Motor neuron (in vitro differentiated cells): ENCODE data around the gene INTS4. TPM values are rescaled to one million over a fixed set of nuclear protein-coding genes. Genes with fewer than 3 reads are reported as not detected.
"Not testable (repeated sequence)": the region's sequence is repeated elsewhere in the genome, so short reads cannot be mapped to it uniquely, and the experiment has no call there.

Source experiments
- ATAC-seq, 8 experiments: fragments of 200-7000 bp; cut with Tn5 transposase; replicated peaks in 6 of 8; 2 replicates each; pipeline ENCODE4 v1.8.0; 2021; ENCODE audit warnings: mild to moderate bottlenecking in 8 of 8, moderate library complexity in 8 of 8
- H3K27ac ChIP-seq, 2 donors: fragments of 250-450 bp; sonication (Bioruptor Pico); 2 replicates each; pipeline ENCODE4 v1.9.0; 2021; ENCODE audit warnings: antibody characterized with exemption in 2 of 2, mild to moderate bottlenecking in 2 of 2, moderate library complexity in 1 of 2
- H3K4me1 ChIP-seq, 2 donors: fragments of 250-450 bp; sonication (Bioruptor Pico); replicated peaks in 1 of 2; 2 replicates each; pipeline ENCODE4 v1.6.1; 2021; ENCODE audit warnings: antibody characterized with exemption in 2 of 2, mild to moderate bottlenecking in 2 of 2, moderate library complexity in 1 of 2
- H3K4me3 ChIP-seq, 5 donors: fragments of 250-450 bp; sonication (Bioruptor Pico); 2 replicates each; pipeline ENCODE4 v1.9.0; 2021; ENCODE audit warnings: antibody characterized with exemption in 5 of 5, mild to moderate bottlenecking in 5 of 5, moderate library complexity in 4 of 5
- WGBS, 10 experiments: fragments of 450-650 bp; shearing (Covaris generic); methylation state at CpG; one replicate each; pipeline ENCODE4 v1.0.0; 2022; 5-methylcytosine and 5-hydroxymethylcytosine counted together
- in situ Hi-C, 9 experiments: fragments of 400-800 bp; cut with MboI; loops; one replicate each; pipeline ENCODE4 v1.15.0; 2021; ENCODE audit warnings: low sequenced_read_pairs in 9 of 9, low pct_unique_long_range_greater_than_20kb in 2 of 9; ENCODE audit not compliant: unreplicated experiment in 9 of 9
- total RNA-seq, 8 experiments: library from RNA; unstranded; fragments of 300-600 nt; gene quantifications; 2 replicates each; pipeline versions ENCODE4 v1.2.3 to v1.2.4, GENCODE V29; 2022

Gene INTS4
- total RNA-seq, 8 experiments from 2014 or later, result 27.0 to 53.2 (median 37.7) TPM

- H3K27ac ChIP-seq, result no peak overlapping the region
- 43 to 100% (median 80%) methylated on average over 1 to 2 of the region's 2 CpGs; no CpG with 5 or more reads in 2 of the 10 experiments for WGBS, 10 experiments
Observed at GRCh38 chr11:77909277-77909676, 85.2 kb downstream of the INTS4 start.

GRCh38 chr11:77908835-77909234 lies 85.6 kb downstream of the INTS4 start:
- ATAC-seq, result no peak
- WGBS, 10 experiments, result 86 to 100% (median 94%) methylated on average over 2 of the region's 2 CpGs; no CpG with 5 or more reads in 5 of the 10 experiments
- Histone ChIP-seq H3K4me3 (no peak overlapping the region), H3K27ac (no peak overlapping the region), H3K4me1 (no peaks in the 10 kb centered on the region)
- in situ Hi-C loops, result no loop called here

More at GRCh38 chr11:77909277-77909676, 85.2 kb downstream of the INTS4 start:
- ATAC-seq, result no peak
- no peaks in the 10 kb centered on the region for H3K4me1 ChIP-seq
- H3K4me3 ChIP-seq, result no peak overlapping the region
- in situ Hi-C loops, result no loop called here

- H3K4me1 ChIP-seq, H3K4me3 ChIP-seq, in situ Hi-C loops, H3K27ac ChIP-seq: not testable (repeated sequence)
- 60 to 100% (median 100%) methylated on average over 1 of the region's 1 CpG; no CpG with 5 or more reads in 7 of the 10 experiments for WGBS, 10 experiments
- ATAC-seq, result peak in 1 of 8 experiments; percentile 65
Observed at GRCh38 chr11:77894949-77895348, 99.5 kb downstream of the INTS4 start.

- in situ Hi-C loops, H3K27ac ChIP-seq, H3K4me3 ChIP-seq, ATAC-seq, H3K4me1 ChIP-seq: not testable (repeated sequence)
- 76% methylated on average over 2 of the region's 4 CpGs; no CpG with 5 or more reads in 9 of the 10 experiments for WGBS, 10 experiments
Observed at GRCh38 chr11:77891703-77892102, 102.8 kb downstream of the INTS4 start.

GRCh38 chr11:77891256-77891655 lies 103.2 kb downstream of the INTS4 start:
- H3K4me3 ChIP-seq, H3K4me1 ChIP-seq, H3K27ac ChIP-seq, in situ Hi-C loops, ATAC-seq: not testable (repeated sequence)
- WGBS, 10 experiments, result 80% methylated on average over 1 of the region's 7 CpGs; no CpG with 5 or more reads in 9 of the 10 experiments

- WGBS, 10 experiments, result 26 to 80% (median 44%) methylated on average over 1 to 2 of the region's 4 CpGs; no CpG with 5 or more reads in 6 of the 10 experiments
- H3K4me3 ChIP-seq, H3K27ac ChIP-seq, H3K4me1 ChIP-seq, in situ Hi-C loops: not testable (repeated sequence)
- peak in 6 of 8 experiments; percentile 43 to 92 (median 72) for ATAC-seq
Observed at GRCh38 chr11:77890619-77891056, 103.8 kb downstream of the INTS4 start.

- in situ Hi-C loops, ATAC-seq, H3K27ac ChIP-seq, H3K4me3 ChIP-seq, H3K4me1 ChIP-seq: not testable (repeated sequence)
Observed at GRCh38 chr11:77890100-77890614, 104.3 kb downstream of the INTS4 start.

- H3K27ac ChIP-seq, H3K4me3 ChIP-seq, in situ Hi-C loops, ATAC-seq, H3K4me1 ChIP-seq: not testable (repeated sequence)
- no CpG with 5 or more reads among the region's 5 CpGs for WGBS, 10 experiments
Observed at GRCh38 chr11:77889045-77889444, 105.4 kb downstream of the INTS4 start.

GRCh38 chr11:77886401-77886800 lies 108.1 kb downstream of the INTS4 start:
- Histone ChIP-seq H3K4me3 (no peak overlapping the region), H3K27ac (no peak overlapping the region), H3K4me1 (no peaks in the 10 kb centered on the region)
- 80 to 100% (median 89%) methylated on average over 1 to 15 of the region's 18 CpGs; no CpG with 5 or more reads in 2 of the 10 experiments for WGBS, 10 experiments
- in situ Hi-C loops, result no loop called here
- no peak for ATAC-seq

- 80 to 100% (median 100%) methylated on average over 1 to 6 of the region's 6 CpGs for WGBS, 10 experiments
- ATAC-seq, result no peak
- Histone ChIP-seq H3K4me3 (no peak overlapping the region), H3K4me1 (no peaks in the 10 kb centered on the region), H3K27ac (no peak overlapping the region)
- in situ Hi-C loops, result no loop called here
Observed at GRCh38 chr11:77884829-77885190, 109.7 kb downstream of the INTS4 start.

GRCh38 chr11:77884186-77884828 lies 110.2 kb downstream of the INTS4 start:
- no peak overlapping the region for H3K27ac ChIP-seq
- ATAC-seq, result peak in 1 of 8 experiments; percentile 73
- H3K4me3 ChIP-seq, result no peak overlapping the region
- in situ Hi-C loops, result no loop called here
- 60 to 100% (median 81%) methylated on average over 1 to 6 of the region's 6 CpGs for WGBS, 10 experiments
- H3K4me1 ChIP-seq, result no peaks in the 10 kb centered on the region

GRCh38 chr11:77883775-77884174 lies 110.7 kb downstream of the INTS4 start:
- in situ Hi-C loops, result no loop called here
- ATAC-seq, result peak in 1 of 8 experiments; percentile 49
- H3K27ac ChIP-seq, result no peak overlapping the region

GRCh38 chr11:77882396-77882795 lies 112.1 kb downstream of the INTS4 start:
- Histone ChIP-seq H3K4me3 (no peak overlapping the region), H3K27ac (no peak overlapping the region), H3K4me1 (no peaks in the 10 kb centered on the region)
- ATAC-seq, result no peak
- 20 to 100% (median 91%) methylated on average over 1 to 2 of the region's 3 CpGs; no CpG with 5 or more reads in 4 of the 10 experiments for WGBS, 10 experiments
- in situ Hi-C loops, result no loop called here

More at GRCh38 chr11:77883775-77884174, 110.7 kb downstream of the INTS4 start:
- Histone ChIP-seq H3K4me1 (no peaks in the 10 kb centered on the region), H3K4me3 (no peak overlapping the region)
- WGBS, 10 experiments, result 71 to 100% (median 96%) methylated on average over 1 to 5 of the region's 5 CpGs

GRCh38 chr11:77879218-77879617 lies 115.2 kb downstream of the INTS4 start:
- 80 to 100% (median 86%) methylated on average over 1 to 3 of the region's 3 CpGs; no CpG with 5 or more reads in 3 of the 10 experiments for WGBS, 10 experiments
- Histone ChIP-seq H3K27ac (no peak overlapping the region), H3K4me1 (no peaks in the 10 kb centered on the region), H3K4me3 (no peak overlapping the region)
- in situ Hi-C loops, result no loop called here
- no peak for ATAC-seq
